Neural crest cell (in vitro differentiated cells): ENCODE data around the gene GMDS. TPM values are rescaled to one million over a fixed set of nuclear protein-coding genes. Genes with fewer than 3 reads are reported as not detected.

Experiments used
- DNase-seq: peaks from one replicate; pipeline ENCODE4 v3.0.0; 2021; ENCODE audit warnings: low read depth, mixed read lengths, low spot score
- H3K27ac Mint-ChIP-seq: one replicate; pipeline ENCODE4 v1.8.0; 2021; ENCODE audit warnings: mild to moderate bottlenecking, mixed read lengths; ENCODE audit not compliant: unreplicated experiment
- H3K27me3 Mint-ChIP-seq: 2 replicates; pipeline ENCODE4 v1.8.0; 2021; ENCODE audit warnings: low read depth, mild to moderate bottlenecking, mixed read lengths
- H3K36me3 Mint-ChIP-seq: 2 replicates; pipeline ENCODE4 v1.8.0; 2021; ENCODE audit warnings: low read depth, mild to moderate bottlenecking, mixed read lengths
- H3K4me1 Mint-ChIP-seq: 2 replicates; pipeline ENCODE4 v1.8.0; 2021; ENCODE audit warnings: mixed read lengths
- H3K4me3 Mint-ChIP-seq: one replicate; pipeline ENCODE4 v1.8.0; 2021; ENCODE audit warnings: mild to moderate bottlenecking, mixed read lengths
- H3K9me3 Mint-ChIP-seq: 2 replicates; pipeline ENCODE4 v1.8.0; 2021; ENCODE audit warnings: mixed read lengths
- CTCF ChIP-seq: fragments of 200-600 bp; sonication (generic); conservative IDR thresholded peaks from 2 replicates; pipeline ENCODE4 v1.5.0; 2021; ENCODE audit warnings: antibody characterized with exemption, mild to moderate bottlenecking
- total RNA-seq: library from RNA; stranded (reverse); gene quantifications from 2 replicates; pipeline ENCODE4 v1.2.1, GENCODE V29; 2021

GMDS gene
- total RNA-seq, 1 donor from 2014 or later, result 16.1 TPM

- Mint-ChIP-seq H3K9me3 (peaks cover 4% of the 10 kb centered on the region), H3K27me3 (no peaks in the 10 kb centered on the region), H3K4me1 (no peaks in the 10 kb centered on the region), H3K27ac (no peak overlapping the region), H3K4me3 (no peak overlapping the region), H3K36me3 (no peaks in the 10 kb centered on the region)
- no peak for DNase-seq
- TF ChIP-seq CTCF, result no peak
Measured at GRCh38 chr6:1689141-1689540, 556.3 kb downstream of the GMDS start.

GRCh38 chr6:1688396-1688795 lies 557.0 kb downstream of the GMDS start:
- H3K27ac Mint-ChIP-seq, result no peak overlapping the region
- H3K36me3 Mint-ChIP-seq, result no peaks in the 10 kb centered on the region
- H3K4me3 Mint-ChIP-seq, result no peak overlapping the region
- peaks cover 4% of the 10 kb centered on the region for H3K9me3 Mint-ChIP-seq
- no peaks in the 10 kb centered on the region for H3K27me3 Mint-ChIP-seq
- no peaks in the 10 kb centered on the region for H3K4me1 Mint-ChIP-seq
- TF ChIP-seq CTCF, result no peak
- DNase-seq, result no peak

GRCh38 chr6:1687402-1687801 lies 558.0 kb downstream of the GMDS start:
- no peaks in the 10 kb centered on the region for H3K4me1 Mint-ChIP-seq
- H3K9me3 Mint-ChIP-seq, result peaks cover 4% of the 10 kb centered on the region
- no peaks in the 10 kb centered on the region for H3K27me3 Mint-ChIP-seq
- no peak overlapping the region for H3K27ac Mint-ChIP-seq
- H3K4me3 Mint-ChIP-seq, result no peak overlapping the region
- no peak for DNase-seq
- no peaks in the 10 kb centered on the region for H3K36me3 Mint-ChIP-seq
- TF ChIP-seq CTCF, result no peak

- TF ChIP-seq CTCF, result peak; percentile 46
- no peaks in the 10 kb centered on the region for H3K36me3 Mint-ChIP-seq
- H3K9me3 Mint-ChIP-seq, result no peaks in the 10 kb centered on the region
- no peak for DNase-seq
- no peak overlapping the region for H3K4me3 Mint-ChIP-seq
- no peak overlapping the region for H3K27ac Mint-ChIP-seq
- H3K4me1 Mint-ChIP-seq, result no peaks in the 10 kb centered on the region
- H3K27me3 Mint-ChIP-seq, result no peaks in the 10 kb centered on the region
Measured at GRCh38 chr6:1686117-1687098, 559.0 kb downstream of the GMDS start.

- TF ChIP-seq CTCF, result no peak
- no peak overlapping the region for H3K27ac Mint-ChIP-seq
- H3K4me1 Mint-ChIP-seq, result peaks cover 6% of the 10 kb centered on the region
- no peaks in the 10 kb centered on the region for H3K9me3 Mint-ChIP-seq
- H3K4me3 Mint-ChIP-seq, result no peak overlapping the region
- no peak for DNase-seq
- H3K27me3 Mint-ChIP-seq, result no peaks in the 10 kb centered on the region
- H3K36me3 Mint-ChIP-seq, result no peaks in the 10 kb centered on the region
Measured at GRCh38 chr6:1679688-1680068, 565.7 kb downstream of the GMDS start.
